Hypothalamus (tissue), 51 donors: ENCODE data around the gene ALOX5AP.
A peak's percentile ranks its signal among the peaks of the same experiment; 100 is the strongest.

ENCODE experiments used
- DNase-seq, 51 donors: peaks; one replicate each; lab custom pipeline; 2025; lab: John Stamatoyannopoulos, UW

The ALOX5AP gene

DNA sequence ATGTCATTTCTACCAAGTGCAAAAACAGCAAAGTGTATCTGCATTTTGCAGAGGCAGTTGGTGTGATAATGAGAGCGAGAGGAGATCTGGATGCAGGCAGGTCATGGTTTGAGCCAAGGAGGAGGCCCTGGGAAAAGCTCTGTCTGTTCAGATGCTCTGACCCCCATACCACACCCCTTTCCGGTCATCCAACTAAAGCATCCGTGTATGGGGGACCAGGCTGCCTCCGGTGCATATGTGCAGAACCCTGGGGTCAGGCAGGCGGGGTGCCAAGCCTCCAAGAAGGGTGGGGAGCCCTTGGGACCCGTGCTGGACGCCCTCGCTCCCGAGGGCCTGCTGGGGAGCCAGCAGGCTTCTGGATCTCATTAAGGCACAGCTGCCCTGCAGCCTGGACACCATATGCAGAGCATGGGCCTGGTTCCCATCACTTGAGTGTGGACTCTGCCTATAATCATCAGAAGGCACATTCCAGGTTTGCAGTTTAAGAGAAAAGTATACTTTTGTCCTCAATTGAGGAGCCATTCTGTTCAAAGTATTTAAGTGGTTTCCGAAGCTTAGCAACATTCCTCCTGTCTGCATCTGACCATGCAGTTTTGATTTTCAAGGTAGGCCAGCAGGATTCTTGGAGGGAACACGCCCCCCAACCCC is 56.1 kb downstream of the ALOX5AP start:
- DNase-seq: no peak

GRCh38 chr13:30792285-30793000 is 57.1 kb downstream of the ALOX5AP start:
- DNase-seq: peak in 42 of 51 donors; percentile 3 to 86 (median 54)

GRCh38 chr13:30796132-30796572 is 60.8 kb downstream of the ALOX5AP start:
- peak in 2 of 51 donors; percentile 4 to 23 for DNase-seq

GRCh38 chr13:30796631-30797601 is 61.6 kb downstream of the ALOX5AP start:
- peak in 2 of 51 donors; percentile 41 to 51 for DNase-seq

- no peak for DNase-seq
Measured at GRCh38 chr13:30797847-30798535, 62.6 kb downstream of the ALOX5AP start.

GRCh38 chr13:30798776-30799355 is 63.5 kb downstream of the ALOX5AP start:
- DNase-seq: no peak

DNA sequence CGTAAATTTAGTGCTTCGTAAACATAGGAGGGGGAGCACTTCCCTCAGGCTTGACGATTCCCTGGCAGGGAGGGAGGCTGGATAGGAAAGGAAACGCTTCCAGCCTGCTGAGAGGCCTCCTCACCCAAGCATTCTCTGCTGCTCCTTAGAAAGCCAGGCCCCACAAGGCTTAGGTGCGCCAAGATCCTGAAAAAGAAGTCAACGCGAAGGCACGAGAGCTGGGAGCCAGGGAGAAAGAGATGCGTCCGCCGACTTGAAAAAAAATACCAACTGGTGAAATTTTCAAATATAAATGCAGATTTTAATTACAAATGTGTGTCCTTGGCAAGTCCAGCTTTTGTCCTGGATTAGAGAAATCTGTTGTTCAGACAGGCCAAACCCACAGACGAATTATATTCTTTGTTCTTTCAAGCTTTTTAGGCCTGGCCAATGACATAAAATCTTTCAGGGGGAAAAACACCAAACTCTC is 64.0 kb downstream of the ALOX5AP start:
- DNase-seq: no peak

DNA sequence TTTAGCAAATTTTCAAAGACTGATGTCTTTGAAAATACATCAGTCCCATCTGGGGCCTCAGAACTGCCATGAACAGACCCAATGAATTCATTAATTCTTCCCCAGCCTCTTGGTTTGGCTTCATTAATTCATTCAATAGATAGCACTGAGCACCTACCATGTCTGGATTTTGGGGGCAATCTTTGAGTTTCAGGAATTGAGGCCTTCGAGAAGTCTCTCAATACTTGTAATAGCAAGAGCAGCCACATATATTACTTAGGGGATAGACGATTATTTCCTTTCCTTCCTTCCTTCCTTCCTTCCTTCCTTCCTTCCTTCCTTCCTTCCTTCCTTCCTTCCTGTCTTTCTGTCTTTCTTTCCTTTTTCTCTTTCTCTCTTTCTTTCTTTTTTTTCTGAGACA is 64.8 kb downstream of the ALOX5AP start:
- DNase-seq: no peak

DNA sequence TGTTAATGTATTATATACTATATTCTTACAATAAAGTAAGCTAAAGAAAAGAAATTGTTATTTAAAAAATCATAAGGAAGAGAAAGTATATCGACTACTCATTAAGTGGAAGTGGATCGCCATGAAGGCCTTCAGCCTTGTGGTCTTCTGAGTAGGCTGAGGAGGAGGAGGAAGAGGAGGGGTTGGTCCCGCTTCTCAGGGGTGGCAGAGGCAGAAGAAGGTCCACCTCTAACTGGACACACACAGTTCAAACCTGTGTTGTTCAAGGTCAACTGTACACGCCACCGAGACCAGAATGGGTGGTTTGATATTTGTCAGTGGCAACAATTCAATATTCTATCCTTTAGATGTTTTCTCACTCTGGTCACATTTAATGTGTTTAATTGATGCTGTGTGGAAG is 67.2 kb downstream of the ALOX5AP start:
- DNase-seq: peak in 1 of 51 donors; percentile 12

- DNase-seq: peak; percentile 16 to 88 (median 71)
Measured at GRCh38 chr13:30802953-30803478, 67.7 kb downstream of the ALOX5AP start.

- DNase-seq: no peak
Measured at GRCh38 chr13:30803749-30804148, 68.4 kb downstream of the ALOX5AP start.

DNA sequence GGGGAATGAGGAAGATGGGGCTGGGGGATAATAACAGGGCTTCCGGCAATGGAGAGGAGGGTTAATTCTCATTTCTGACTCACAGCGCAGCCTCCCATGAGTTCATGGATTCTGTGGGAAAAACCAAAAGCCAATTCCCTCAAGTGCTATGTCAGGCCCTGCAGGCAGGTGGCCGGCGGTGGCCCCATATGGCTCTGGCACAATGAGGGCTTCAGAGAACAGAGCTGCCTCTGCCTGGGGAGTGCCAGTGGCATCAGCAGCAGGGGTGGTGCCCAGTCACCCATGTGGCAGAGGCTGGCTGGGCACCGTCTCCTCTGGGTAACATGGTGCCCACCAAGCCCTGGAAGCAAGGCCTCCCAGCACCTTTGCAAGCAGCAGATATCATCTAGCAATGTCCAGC is 69.1 kb downstream of the ALOX5AP start:
- DNase-seq: peak in 14 of 51 donors; percentile 7 to 37 (median 17)

- DNase-seq: no peak
Measured at GRCh38 chr13:30805132-30805537, 69.8 kb downstream of the ALOX5AP start.

DNA sequence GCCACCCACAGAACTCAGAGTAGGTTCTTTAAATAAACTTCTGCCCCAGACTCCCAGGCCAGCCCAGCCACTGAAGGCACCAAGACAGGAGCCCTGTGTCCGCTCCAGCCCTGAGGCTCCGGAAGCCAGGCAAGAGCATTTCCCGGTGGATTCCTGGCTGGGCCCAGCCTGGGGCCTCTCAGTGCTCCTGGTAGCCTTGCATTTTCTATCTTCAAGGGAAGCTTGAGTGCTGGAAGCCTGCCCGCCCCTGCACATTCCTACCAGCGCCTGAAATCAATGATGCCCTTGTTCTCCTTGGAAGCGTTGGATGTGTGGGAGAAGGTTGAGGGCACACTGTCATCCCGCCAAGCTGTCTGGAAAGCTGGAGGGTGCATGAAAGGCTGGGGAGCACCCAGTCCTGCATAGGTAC is 70.3 kb downstream of the ALOX5AP start:
- peak in 31 of 51 donors; percentile 12 to 70 (median 41) for DNase-seq

DNA sequence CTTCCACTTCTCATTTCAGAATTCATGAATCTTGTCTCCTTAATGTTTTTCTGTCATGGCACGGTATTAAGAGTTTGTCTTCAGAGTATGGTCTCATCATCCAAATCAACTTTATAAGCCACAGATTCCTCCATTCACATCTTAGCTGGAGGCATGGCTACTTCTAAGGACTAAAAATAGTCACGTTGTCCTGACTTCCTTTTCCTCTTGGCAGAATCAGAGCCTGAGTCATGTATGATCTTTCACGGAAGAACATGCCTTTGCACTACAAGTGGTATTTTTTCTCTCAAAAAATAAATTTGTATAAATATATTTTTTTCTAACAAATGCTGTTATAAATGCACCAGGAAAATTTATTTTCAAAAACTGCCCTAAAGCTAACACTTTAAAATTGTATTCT is 71.4 kb downstream of the ALOX5AP start:
- no peak for DNase-seq

DNA sequence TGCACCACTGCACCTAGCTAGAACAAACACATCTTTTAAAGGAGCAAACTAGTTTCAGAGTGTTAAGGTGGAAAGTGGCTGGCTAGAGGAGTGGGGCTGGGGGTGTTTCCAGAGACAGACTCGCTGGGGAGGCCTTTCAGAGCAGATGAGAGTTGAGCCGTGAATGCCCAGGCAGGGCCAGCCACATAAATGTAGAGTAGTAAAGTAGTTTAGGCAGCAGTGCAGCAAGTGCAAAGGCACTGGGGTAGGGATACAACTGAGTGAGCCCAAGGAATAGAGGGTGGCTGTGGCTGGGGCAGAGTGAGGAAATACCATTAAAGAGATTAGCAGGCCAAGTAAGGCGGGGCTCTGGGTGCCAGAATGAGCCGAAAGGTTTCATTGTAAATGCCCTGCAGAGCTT is 72.0 kb downstream of the ALOX5AP start:
- no peak for DNase-seq

- DNase-seq: no peak
Measured at GRCh38 chr13:30808600-30808999, 73.3 kb downstream of the ALOX5AP start.

DNA sequence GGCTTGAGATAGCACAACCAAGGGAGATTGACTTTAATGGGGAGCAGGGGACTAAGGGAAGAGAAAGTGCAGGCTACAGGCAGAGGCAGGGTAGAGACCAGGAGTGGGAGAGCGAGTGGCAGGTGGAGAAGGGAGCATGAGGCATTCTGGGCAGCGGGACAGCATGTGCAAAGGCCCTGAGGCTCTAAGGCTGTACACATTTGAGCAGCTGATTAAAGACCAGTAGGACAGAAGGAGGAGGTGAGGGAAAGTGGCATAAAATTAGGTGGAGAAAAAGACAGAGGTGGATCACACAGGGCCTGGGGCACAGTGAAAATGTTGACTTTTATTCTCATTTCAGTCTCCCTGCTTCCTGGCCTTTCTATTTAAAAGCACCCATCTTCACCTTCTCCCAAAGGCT is 74.4 kb downstream of the ALOX5AP start:
- no peak for DNase-seq

DNA sequence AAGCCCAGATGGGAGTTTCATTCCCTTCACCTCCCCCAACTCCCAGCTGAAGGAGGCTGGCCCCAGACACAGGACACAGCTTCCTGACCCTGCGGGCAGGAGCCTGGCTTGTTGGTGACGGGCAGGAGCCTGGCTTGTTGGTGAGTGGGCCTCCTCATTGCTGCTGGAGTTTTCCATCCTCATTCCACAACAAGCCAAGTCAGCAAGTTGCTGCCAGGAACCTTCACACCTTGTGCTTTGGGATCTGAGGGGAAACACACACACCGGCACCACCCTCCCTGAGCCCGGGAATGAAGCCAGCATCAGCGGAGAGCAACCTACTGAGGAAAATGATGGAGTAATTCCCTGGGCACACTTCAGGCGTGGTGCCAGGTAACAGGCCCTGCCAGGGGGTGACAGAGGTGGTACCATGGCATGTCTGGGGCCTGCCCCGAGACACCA is 74.9 kb downstream of the ALOX5AP start:
- no peak for DNase-seq

DNA sequence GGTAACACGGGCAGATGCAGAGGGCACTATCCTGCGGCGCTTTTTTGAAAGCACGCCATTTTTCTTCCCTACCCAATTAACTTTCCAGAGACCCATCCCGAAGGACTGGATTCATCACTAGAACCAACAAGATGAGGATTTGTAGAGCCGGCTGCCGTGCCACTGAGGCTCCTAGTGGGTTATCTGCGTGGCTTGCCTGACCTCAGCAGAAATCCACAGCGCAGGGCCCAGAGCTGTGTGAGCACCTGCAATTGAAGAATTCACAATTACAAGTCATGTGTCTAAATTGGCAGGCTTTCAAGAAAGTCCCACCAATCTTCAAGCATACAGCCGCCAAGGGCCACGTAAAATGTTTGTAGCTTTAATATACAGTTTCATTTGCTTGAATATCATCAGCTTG is 75.5 kb downstream of the ALOX5AP start:
- DNase-seq: no peak
